H1 (cell line): Measurements from ENCODE around the gene MEIOB. TPM values are rescaled to one million over a fixed set of nuclear protein-coding genes. Genes with fewer than 3 reads are reported as not detected.

Source experiments
- CHD2 ChIP-seq: IDR thresholded peaks from 2 replicates; pipeline ENCODE4 v1.6.1; 2012; ENCODE audit warnings: low read length, improper control_type of control experiment
- CREB1 ChIP-seq: IDR thresholded peaks from 2 replicates; pipeline ENCODE4 v1.6.1; 2012; ENCODE audit warnings: inconsistent platforms
- EGR1 ChIP-seq: IDR thresholded peaks from 2 replicates; pipeline ENCODE4 v1.6.1; 2011; ENCODE audit warnings: low read depth, low read length, borderline replicate concordance
- EP300 ChIP-seq, 2 experiments: IDR thresholded peaks; 1 replicate in 1 of 2; 2 replicates in 1 of 2; pipeline ENCODE4 v1.6.1; 2011 to 2012; ENCODE audit warnings: low read depth in 2 of 2, low read length in 2 of 2, mild to moderate bottlenecking in 2 of 2, borderline replicate concordance in 1 of 2, inconsistent platforms in 1 of 2, moderate library complexity in 1 of 2
- GTF2F1 ChIP-seq: IDR thresholded peaks from 2 replicates; pipeline ENCODE4 v1.6.1; 2012; ENCODE audit warnings: low read depth, low read length, improper control_type of control experiment, borderline replicate concordance
- HDAC6 ChIP-seq: IDR thresholded peaks from one replicate; pipeline ENCODE4 v1.7.1; 2012; ENCODE audit warnings: low read depth, mild to moderate bottlenecking, inconsistent platforms, low read length, moderate library complexity
- POLR2AphosphoS5 ChIP-seq: IDR thresholded peaks from 2 replicates; pipeline ENCODE4 v1.6.1; 2011; ENCODE audit warnings: low read depth, low read length
- SP1 ChIP-seq: IDR thresholded peaks from 2 replicates; pipeline ENCODE4 v1.6.1; 2011; ENCODE audit warnings: low read depth, low read length
- polyA plus RNA-seq, 7 experiments: library from polyadenylated mRNA; depleted of rRNA in 3 of 7; stranded (reverse) in 5 of 7; unstranded in 2 of 7; fragments of >200 nt in 5 of 7; fragments of 200-250 nt in 2 of 7; gene quantifications; 1 replicate in 5 of 7; 2 replicates in 1 of 7; 4 replicates in 1 of 7; pipeline versions ENCODE4 v1.2.1 to v1.2.3, GENCODE V29; 2011 to 2013; ENCODE audit warnings: missing spikeins in 2 of 7, mixed read lengths in 2 of 7
- total RNA-seq: library from RNA; stranded (reverse); fragmentation: NEBNext Ultra II Directional; extraction: Animal tissue kit (Norgen Biotek cat#: 25700); gene quantifications from 2 replicates; pipeline ENCODE4 v1.2.1, GENCODE V29; 2021
- TF ChIP-seq, protein P1 (sequence below): fragments of 300-600 bp; sonication (generic); IDR thresholded peaks from 2 replicates; pipeline ENCODE4 v1.7.1; 2012; ENCODE audit warnings: low read length, moderate library complexity, mild to moderate bottlenecking, inconsistent platforms; ENCODE audit not compliant: insufficient replicate concordance
- TF ChIP-seq, protein P2 (sequence below): IDR thresholded peaks from 2 replicates; pipeline ENCODE4 v1.6.1; 2012; ENCODE audit warnings: low read length, inconsistent platforms

The MEIOB gene
- total and polyA plus RNA-seq, 2 of the 8 experiments (the other 6 are each of a cell fraction or from before 2014, with no cell fraction given): 0.63 to 1.1 TPM

DNA sequence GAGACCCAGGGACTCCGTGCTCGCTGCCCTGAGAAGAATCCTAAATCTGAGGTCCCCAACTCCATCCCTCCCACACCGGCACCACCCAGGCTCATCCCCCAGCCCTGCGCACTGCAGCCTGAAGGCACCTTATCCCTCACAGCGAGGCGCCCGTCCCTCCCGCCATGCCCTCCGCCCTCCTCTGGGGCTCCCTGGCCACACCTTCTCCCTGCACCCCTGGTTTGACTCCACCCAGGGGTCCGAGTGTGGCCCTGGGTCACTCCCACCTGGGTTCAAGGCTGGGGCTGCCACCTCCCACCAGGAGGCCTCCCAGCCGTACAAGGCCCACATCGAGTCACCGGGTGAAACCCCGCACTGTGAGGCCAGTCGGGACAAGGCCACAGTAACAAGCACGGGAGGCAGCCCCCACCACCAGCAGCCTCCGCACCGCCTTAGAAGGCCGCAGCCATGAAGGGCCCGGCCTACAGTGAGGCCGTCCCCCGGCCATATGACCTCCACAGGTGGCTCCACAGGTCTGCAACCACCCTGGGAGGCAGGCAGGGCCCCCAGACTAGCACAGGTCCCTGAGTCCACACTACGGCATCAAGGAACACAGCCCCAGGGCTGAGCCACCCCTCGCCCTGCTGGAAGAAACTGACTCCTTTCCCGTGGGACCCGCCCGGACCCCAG, 53.6 kb downstream of the MEIOB start (continued):
- TF ChIP-seq, protein P1, sequence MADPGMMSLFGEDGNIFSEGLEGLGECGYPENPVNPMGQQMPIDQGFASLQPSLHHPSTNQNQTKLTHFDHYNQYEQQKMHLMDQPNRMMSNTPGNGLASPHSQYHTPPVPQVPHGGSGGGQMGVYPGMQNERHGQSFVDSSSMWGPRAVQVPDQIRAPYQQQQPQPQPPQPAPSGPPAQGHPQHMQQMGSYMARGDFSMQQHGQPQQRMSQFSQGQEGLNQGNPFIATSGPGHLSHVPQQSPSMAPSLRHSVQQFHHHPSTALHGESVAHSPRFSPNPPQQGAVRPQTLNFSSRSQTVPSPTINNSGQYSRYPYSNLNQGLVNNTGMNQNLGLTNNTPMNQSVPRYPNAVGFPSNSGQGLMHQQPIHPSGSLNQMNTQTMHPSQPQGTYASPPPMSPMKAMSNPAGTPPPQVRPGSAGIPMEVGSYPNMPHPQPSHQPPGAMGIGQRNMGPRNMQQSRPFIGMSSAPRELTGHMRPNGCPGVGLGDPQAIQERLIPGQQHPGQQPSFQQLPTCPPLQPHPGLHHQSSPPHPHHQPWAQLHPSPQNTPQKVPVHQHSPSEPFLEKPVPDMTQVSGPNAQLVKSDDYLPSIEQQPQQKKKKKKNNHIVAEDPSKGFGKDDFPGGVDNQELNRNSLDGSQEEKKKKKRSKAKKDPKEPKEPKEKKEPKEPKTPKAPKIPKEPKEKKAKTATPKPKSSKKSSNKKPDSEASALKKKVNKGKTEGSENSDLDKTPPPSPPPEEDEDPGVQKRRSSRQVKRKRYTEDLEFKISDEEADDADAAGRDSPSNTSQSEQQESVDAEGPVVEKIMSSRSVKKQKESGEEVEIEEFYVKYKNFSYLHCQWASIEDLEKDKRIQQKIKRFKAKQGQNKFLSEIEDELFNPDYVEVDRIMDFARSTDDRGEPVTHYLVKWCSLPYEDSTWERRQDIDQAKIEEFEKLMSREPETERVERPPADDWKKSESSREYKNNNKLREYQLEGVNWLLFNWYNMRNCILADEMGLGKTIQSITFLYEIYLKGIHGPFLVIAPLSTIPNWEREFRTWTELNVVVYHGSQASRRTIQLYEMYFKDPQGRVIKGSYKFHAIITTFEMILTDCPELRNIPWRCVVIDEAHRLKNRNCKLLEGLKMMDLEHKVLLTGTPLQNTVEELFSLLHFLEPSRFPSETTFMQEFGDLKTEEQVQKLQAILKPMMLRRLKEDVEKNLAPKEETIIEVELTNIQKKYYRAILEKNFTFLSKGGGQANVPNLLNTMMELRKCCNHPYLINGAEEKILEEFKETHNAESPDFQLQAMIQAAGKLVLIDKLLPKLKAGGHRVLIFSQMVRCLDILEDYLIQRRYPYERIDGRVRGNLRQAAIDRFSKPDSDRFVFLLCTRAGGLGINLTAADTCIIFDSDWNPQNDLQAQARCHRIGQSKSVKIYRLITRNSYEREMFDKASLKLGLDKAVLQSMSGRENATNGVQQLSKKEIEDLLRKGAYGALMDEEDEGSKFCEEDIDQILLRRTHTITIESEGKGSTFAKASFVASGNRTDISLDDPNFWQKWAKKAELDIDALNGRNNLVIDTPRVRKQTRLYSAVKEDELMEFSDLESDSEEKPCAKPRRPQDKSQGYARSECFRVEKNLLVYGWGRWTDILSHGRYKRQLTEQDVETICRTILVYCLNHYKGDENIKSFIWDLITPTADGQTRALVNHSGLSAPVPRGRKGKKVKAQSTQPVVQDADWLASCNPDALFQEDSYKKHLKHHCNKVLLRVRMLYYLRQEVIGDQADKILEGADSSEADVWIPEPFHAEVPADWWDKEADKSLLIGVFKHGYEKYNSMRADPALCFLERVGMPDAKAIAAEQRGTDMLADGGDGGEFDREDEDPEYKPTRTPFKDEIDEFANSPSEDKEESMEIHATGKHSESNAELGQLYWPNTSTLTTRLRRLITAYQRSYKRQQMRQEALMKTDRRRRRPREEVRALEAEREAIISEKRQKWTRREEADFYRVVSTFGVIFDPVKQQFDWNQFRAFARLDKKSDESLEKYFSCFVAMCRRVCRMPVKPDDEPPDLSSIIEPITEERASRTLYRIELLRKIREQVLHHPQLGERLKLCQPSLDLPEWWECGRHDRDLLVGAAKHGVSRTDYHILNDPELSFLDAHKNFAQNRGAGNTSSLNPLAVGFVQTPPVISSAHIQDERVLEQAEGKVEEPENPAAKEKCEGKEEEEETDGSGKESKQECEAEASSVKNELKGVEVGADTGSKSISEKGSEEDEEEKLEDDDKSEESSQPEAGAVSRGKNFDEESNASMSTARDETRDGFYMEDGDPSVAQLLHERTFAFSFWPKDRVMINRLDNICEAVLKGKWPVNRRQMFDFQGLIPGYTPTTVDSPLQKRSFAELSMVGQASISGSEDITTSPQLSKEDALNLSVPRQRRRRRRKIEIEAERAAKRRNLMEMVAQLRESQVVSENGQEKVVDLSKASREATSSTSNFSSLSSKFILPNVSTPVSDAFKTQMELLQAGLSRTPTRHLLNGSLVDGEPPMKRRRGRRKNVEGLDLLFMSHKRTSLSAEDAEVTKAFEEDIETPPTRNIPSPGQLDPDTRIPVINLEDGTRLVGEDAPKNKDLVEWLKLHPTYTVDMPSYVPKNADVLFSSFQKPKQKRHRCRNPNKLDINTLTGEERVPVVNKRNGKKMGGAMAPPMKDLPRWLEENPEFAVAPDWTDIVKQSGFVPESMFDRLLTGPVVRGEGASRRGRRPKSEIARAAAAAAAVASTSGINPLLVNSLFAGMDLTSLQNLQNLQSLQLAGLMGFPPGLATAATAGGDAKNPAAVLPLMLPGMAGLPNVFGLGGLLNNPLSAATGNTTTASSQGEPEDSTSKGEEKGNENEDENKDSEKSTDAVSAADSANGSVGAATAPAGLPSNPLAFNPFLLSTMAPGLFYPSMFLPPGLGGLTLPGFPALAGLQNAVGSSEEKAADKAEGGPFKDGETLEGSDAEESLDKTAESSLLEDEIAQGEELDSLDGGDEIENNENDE: no peak
- TF ChIP-seq CREB1: no peak
- no peak for TF ChIP-seq POLR2AphosphoS5
- no peak for TF ChIP-seq EGR1
- no peak for TF ChIP-seq HDAC6
- TF ChIP-seq, protein P2, sequence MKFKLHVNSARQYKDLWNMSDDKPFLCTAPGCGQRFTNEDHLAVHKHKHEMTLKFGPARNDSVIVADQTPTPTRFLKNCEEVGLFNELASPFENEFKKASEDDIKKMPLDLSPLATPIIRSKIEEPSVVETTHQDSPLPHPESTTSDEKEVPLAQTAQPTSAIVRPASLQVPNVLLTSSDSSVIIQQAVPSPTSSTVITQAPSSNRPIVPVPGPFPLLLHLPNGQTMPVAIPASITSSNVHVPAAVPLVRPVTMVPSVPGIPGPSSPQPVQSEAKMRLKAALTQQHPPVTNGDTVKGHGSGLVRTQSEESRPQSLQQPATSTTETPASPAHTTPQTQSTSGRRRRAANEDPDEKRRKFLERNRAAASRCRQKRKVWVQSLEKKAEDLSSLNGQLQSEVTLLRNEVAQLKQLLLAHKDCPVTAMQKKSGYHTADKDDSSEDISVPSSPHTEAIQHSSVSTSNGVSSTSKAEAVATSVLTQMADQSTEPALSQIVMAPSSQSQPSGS: no peak
- TF ChIP-seq GTF2F1: no peak
- no peak for TF ChIP-seq SP1
- TF ChIP-seq CHD2: no peak
- no peak for TF ChIP-seq EP300 (IDR thresholded peaks at IDR 0.05; ENCODE audit: borderline replicate concordance in 1 of 2, low read depth in 2 of 2, low read length in 2 of 2)
